Measurements from ENCODE around the gene ITGB4. TPM values are rescaled to one million over a fixed set of nuclear protein-coding genes. Genes with fewer than 3 reads are reported as not detected.

Gene ITGB4
- total RNA-seq, 1 donor from 2014 or later = 0.54 TPM

DNA sequence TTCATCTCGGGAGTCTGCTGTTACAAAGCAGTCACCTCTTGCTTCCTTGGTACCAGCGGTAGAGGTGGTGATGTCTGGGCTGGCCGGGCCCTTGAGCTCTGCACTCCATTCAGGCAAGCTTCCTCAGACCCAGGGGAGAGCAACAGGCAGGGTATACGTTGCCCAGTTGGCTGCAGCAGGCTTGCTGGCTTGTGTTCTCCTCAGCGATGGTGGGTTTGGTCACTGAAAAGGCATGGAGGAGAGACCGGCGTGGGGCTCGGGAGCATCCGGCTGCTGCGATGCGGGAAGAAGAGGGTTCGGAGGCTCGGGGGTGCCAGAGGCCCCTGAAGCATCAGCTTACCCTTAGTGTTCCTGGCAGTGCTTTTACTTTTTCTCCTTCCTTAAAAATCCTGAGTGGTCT, 28.3 kb upstream of the ITGB4 start:
- Mint-ChIP-seq H3K9me3 (ENCODE audit: unreplicated experiment) (no peaks in the 10 kb centered on the region), H3K4me1 (ENCODE audit: unreplicated experiment) (peaks cover 22% of the 10 kb centered on the region), H3K27ac (ENCODE audit: unreplicated experiment) (no peak overlapping the region), H3K4me3 (ENCODE audit: unreplicated experiment) (no peak overlapping the region), H3K36me3 (ENCODE audit: low read depth, unreplicated experiment) (peaks cover 34% of the 10 kb centered on the region), H3K27me3 (ENCODE audit: unreplicated experiment) (peaks cover 9% of the 10 kb centered on the region)
- no peak for DNase-seq (ENCODE audit: low spot score)
- TF ChIP-seq, protein P1, sequence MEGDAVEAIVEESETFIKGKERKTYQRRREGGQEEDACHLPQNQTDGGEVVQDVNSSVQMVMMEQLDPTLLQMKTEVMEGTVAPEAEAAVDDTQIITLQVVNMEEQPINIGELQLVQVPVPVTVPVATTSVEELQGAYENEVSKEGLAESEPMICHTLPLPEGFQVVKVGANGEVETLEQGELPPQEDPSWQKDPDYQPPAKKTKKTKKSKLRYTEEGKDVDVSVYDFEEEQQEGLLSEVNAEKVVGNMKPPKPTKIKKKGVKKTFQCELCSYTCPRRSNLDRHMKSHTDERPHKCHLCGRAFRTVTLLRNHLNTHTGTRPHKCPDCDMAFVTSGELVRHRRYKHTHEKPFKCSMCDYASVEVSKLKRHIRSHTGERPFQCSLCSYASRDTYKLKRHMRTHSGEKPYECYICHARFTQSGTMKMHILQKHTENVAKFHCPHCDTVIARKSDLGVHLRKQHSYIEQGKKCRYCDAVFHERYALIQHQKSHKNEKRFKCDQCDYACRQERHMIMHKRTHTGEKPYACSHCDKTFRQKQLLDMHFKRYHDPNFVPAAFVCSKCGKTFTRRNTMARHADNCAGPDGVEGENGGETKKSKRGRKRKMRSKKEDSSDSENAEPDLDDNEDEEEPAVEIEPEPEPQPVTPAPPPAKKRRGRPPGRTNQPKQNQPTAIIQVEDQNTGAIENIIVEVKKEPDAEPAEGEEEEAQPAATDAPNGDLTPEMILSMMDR (IDR thresholded peaks at IDR 0.05; ENCODE audit: unreplicated experiment) = no peak

DNA sequence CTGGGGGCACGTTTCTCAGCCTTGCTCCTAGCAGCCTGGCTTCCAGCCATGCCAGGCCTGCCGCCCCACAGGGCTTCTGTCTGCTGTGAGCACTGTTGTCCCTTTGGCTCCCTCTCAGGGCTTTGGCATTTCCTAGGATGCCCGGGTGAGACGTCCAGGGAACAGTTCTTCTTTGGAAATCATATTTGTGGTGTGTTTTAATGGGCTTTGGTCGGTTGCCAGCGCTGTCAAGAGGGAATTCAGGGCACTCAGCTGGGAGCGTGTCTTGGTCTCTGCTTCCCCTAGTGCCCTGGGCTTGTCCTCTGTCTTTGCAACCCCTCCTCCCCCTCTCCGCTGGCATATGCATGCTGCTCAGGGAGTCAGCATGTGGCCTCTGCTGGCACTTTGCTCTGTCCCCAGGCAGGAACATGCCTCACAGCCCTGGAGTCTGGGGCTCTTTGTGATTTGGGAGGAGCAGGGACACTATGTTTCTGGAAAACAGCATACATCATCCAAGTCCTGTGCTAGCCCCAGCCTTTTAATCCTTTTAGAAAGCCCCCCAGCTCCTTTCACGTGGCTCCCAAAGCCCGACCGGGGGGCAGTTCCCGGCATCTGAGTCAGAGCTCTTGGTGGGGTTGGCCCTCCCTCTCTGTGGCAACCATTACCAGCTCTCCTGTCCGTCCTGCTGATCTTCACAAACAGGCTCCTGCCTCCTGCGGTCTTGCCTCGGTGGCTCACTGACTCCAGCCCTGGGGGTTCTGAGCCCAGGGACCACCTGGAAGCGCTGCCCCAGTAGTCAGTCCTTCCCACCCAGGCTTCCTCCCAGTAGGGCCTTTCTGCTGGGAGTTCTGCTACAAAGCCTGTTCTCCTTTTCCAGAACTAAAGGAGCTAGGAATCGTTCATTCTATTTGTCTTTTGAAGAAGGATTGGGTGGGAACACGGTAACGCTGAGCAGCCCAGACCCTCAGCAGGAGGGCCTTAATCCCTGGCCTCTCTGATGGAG, 27.5 kb upstream of the ITGB4 start:
- TF ChIP-seq, protein P1 (IDR thresholded peaks at IDR 0.05; ENCODE audit: unreplicated experiment) = no peak
- no peak for DNase-seq (ENCODE audit: low spot score)
- Mint-ChIP-seq H3K27me3 (ENCODE audit: unreplicated experiment) (peaks cover 6% of the 10 kb centered on the region), H3K9me3 (ENCODE audit: unreplicated experiment) (no peaks in the 10 kb centered on the region), H3K27ac (ENCODE audit: unreplicated experiment) (no peak overlapping the region), H3K4me3 (ENCODE audit: unreplicated experiment) (no peak overlapping the region), H3K36me3 (ENCODE audit: low read depth, unreplicated experiment) (peaks cover 29% of the 10 kb centered on the region), H3K4me1 (ENCODE audit: unreplicated experiment) (peaks cover 14% of the 10 kb centered on the region)

DNA sequence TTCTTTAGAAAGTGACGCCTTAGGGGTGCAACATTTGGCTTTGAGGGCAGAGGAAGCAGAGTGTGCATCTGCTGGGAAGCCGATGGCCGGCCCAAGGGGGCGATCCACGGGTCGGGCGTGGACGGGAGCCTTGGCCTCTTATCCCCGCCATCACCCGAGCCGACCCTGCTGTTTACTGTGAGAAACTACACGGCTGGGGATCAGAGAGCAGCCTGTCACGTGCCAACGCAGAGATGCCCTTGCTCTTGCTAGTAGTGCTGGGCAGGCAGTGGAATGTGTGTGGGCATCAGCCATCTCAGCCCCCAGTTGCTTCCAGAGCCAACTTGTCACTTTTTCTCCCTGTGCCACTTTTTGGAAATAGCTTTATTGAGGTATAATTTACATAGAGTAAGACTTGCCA, 26.7 kb upstream of the ITGB4 start:
- Mint-ChIP-seq H3K4me3 (ENCODE audit: unreplicated experiment) (peak overlapping the region; percentile 27), H3K4me1 (ENCODE audit: unreplicated experiment) (peaks cover 6% of the 10 kb centered on the region), H3K36me3 (ENCODE audit: low read depth, unreplicated experiment) (peaks cover 30% of the 10 kb centered on the region), H3K9me3 (ENCODE audit: unreplicated experiment) (no peaks in the 10 kb centered on the region), H3K27me3 (ENCODE audit: unreplicated experiment) (peaks cover 3% of the 10 kb centered on the region), H3K27ac (ENCODE audit: unreplicated experiment) (no peak overlapping the region)
- TF ChIP-seq, protein P1 (IDR thresholded peaks at IDR 0.05; ENCODE audit: unreplicated experiment) = no peak
- DNase-seq (ENCODE audit: low spot score) = no peak

DNA sequence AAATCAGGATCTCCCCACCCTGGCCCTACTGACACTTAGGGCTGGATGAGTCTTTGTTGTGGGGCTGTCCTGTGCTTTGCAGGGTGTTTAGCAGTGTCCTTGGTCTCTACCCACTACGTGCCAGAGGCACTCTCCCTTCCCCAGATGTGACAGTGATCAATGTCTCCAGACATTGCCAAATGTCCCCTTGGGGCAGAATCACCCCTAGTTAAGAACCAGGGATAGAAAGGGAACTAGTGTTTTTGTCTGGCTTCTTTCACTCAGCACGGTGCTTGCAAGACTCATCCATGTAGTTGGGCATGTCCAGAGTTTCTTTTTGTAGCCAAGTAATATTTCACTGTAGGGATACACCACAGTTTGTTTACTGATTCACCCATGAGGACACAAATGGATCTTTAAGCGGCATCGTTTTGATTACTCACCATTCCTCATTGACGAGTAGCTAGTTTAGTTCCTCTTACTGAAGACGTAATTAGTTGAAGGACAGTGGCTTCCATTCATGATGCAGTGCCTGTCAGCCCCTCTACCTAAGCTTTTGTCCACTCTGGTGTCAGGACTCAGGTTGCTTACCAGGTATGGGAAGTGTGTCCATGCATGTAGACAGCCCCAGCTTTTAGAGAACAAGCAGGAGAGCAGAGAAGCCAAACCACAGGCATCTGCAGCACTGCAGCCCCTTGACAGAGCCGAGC, 26.0 kb upstream of the ITGB4 start:
- H3K4me1 Mint-ChIP-seq (ENCODE audit: unreplicated experiment) = peaks cover 3% of the 10 kb centered on the region
- TF ChIP-seq, protein P1 (IDR thresholded peaks at IDR 0.05; ENCODE audit: unreplicated experiment) = no peak
- peaks cover 3% of the 10 kb centered on the region for H3K27me3 Mint-ChIP-seq (ENCODE audit: unreplicated experiment)
- no peak overlapping the region for H3K27ac Mint-ChIP-seq (ENCODE audit: unreplicated experiment)
- DNase-seq (ENCODE audit: low spot score) = no peak
- peaks cover 31% of the 10 kb centered on the region for H3K36me3 Mint-ChIP-seq (ENCODE audit: low read depth, unreplicated experiment)
- peak overlapping the region; percentile 27 for H3K4me3 Mint-ChIP-seq (ENCODE audit: unreplicated experiment)
- H3K9me3 Mint-ChIP-seq (ENCODE audit: unreplicated experiment) = no peaks in the 10 kb centered on the region

Measured in endothelial cell (in vitro differentiated cells).